HepG2 (cell line): ENCODE data around the gene ANKRA2. TPM values are rescaled to one million over a fixed set of nuclear protein-coding genes. Genes with fewer than 3 reads are reported as not detected.
A peak's percentile ranks its signal among the peaks of the same experiment; 100 is the strongest.

Source experiments
- CHCHD3 ChIP-seq: sonication (generic); formaldehyde crosslinking; IDR thresholded peaks from 2 replicates; pipeline ENCODE4 v1.8.0; 2022; ENCODE audit warnings: mild to moderate bottlenecking, missing genetic modification reagents, moderate library complexity
- CREM ChIP-seq, 2 experiments: sonication (generic) in 1 of 2; formaldehyde crosslinking in 1 of 2; IDR thresholded peaks; 2 replicates each; pipeline versions ENCODE4 v1.4.0 to v1.6.1; 2016 to 2020; ENCODE audit warnings: antibody characterized with exemption in 1 of 2, mild to moderate bottlenecking in 1 of 2, missing genetic modification reagents in 1 of 2
- ELF3 ChIP-seq: IDR thresholded peaks from 2 replicates; pipeline ENCODE4 v1.6.1; 2016; ENCODE audit warnings: missing genetic modification reagents, missing compliant biosample characterization
- EP300 ChIP-seq, 3 experiments: sonication (generic) in 1 of 3; formaldehyde crosslinking in 1 of 3; IDR thresholded peaks; 2 replicates each; pipeline versions ENCODE4 v1.5.1 to v1.6.1; 2011 to 2020; ENCODE audit warnings: low read depth in 2 of 3, low read length in 2 of 3, borderline replicate concordance in 1 of 3, improper control_type of control experiment in 1 of 3, mild to moderate bottlenecking in 1 of 3, missing genetic modification reagents in 1 of 3, moderate library complexity in 1 of 3
- HMGA1 ChIP-seq: sonication (generic); formaldehyde crosslinking; conservative IDR thresholded peaks from 2 replicates; pipeline ENCODE4 v1.4.0; 2020; ENCODE audit warnings: missing genetic modification reagents
- HNF4G ChIP-seq, 2 experiments: sonication (generic) in 1 of 2; formaldehyde crosslinking in 1 of 2; IDR thresholded peaks; 2 replicates each; pipeline versions ENCODE4 v1.4.0 to v1.6.1; 2011 to 2020; ENCODE audit warnings: borderline replicate concordance in 2 of 2, low read depth in 2 of 2, mild to moderate bottlenecking in 2 of 2, low read length in 1 of 2, missing genetic modification reagents in 1 of 2, moderate library complexity in 1 of 2
- HOXD1 ChIP-seq: sonication (generic); formaldehyde crosslinking; IDR thresholded peaks from 2 replicates; pipeline ENCODE4 v1.5.0; 2020; ENCODE audit warnings: missing genetic modification reagents
- RARG ChIP-seq: sonication (generic); formaldehyde crosslinking; IDR thresholded peaks from 2 replicates; pipeline ENCODE4 v1.4.0; 2020; ENCODE audit warnings: low read depth, mild to moderate bottlenecking, missing genetic modification reagents
- REPIN1 ChIP-seq: sonication (generic); formaldehyde crosslinking; IDR thresholded peaks from 2 replicates; pipeline ENCODE4 v1.8.0; 2022; ENCODE audit warnings: missing genetic modification reagents, low read depth, mild to moderate bottlenecking, borderline replicate concordance
- RFXAP ChIP-seq: sonication (generic); formaldehyde crosslinking; IDR thresholded peaks from 2 replicates; pipeline ENCODE4 v1.4.0; 2020; ENCODE audit warnings: missing genetic modification reagents, borderline replicate concordance
- SALL1 ChIP-seq: sonication (generic); formaldehyde crosslinking; IDR thresholded peaks from 2 replicates; pipeline ENCODE4 v1.8.0; 2022; ENCODE audit warnings: mild to moderate bottlenecking, missing genetic modification reagents
- STAT5B ChIP-seq: sonication (generic); formaldehyde crosslinking; IDR thresholded peaks from 2 replicates; pipeline ENCODE4 v1.4.0; 2020; ENCODE audit warnings: missing genetic modification reagents
- SYNCRIP ChIP-seq: fragments of 200-400 bp; formaldehyde crosslinking; IDR thresholded peaks from 2 replicates; pipeline ENCODE4 v1.6.1; 2018; ENCODE audit warnings: mild to moderate bottlenecking, low read depth, low read length; ENCODE audit not compliant: insufficient read depth
- ZNF180 ChIP-seq: sonication (generic); formaldehyde crosslinking; IDR thresholded peaks from 2 replicates; pipeline ENCODE4 v1.4.0; 2020; ENCODE audit warnings: low read depth, missing genetic modification reagents, borderline replicate concordance
- ZNF383 ChIP-seq: sonication (generic); formaldehyde crosslinking; IDR thresholded peaks from 2 replicates; pipeline ENCODE4 v1.4.0; 2020; ENCODE audit warnings: missing genetic modification reagents, mild to moderate bottlenecking, borderline replicate concordance
- ZNF468 ChIP-seq: sonication (generic); formaldehyde crosslinking; IDR thresholded peaks from 2 replicates; pipeline ENCODE4 v1.8.0; 2022; ENCODE audit warnings: mild to moderate bottlenecking, moderate library complexity, missing genetic modification reagents
- ZNF746 ChIP-seq: sonication (generic); formaldehyde crosslinking; IDR thresholded peaks from 2 replicates; pipeline ENCODE4 v1.8.0; 2022; ENCODE audit warnings: mild to moderate bottlenecking, missing genetic modification reagents
- ZNF772 ChIP-seq: sonication (generic); formaldehyde crosslinking; IDR thresholded peaks from 2 replicates; pipeline ENCODE4 v1.5.0; 2020; ENCODE audit warnings: mild to moderate bottlenecking, missing genetic modification reagents
- ZNF775 ChIP-seq: sonication (generic); formaldehyde crosslinking; IDR thresholded peaks from 2 replicates; pipeline ENCODE4 v1.4.0; 2020; ENCODE audit warnings: missing genetic modification reagents, mild to moderate bottlenecking, moderate library complexity, borderline replicate concordance
- polyA plus RNA-seq, 8 experiments: library from polyadenylated mRNA; depleted of rRNA in 3 of 8; stranded (reverse) in 7 of 8; unstranded in 1 of 8; fragments of >200 nt; fragmentation: Illumina TruSeq in 4 of 8; extraction: Trizol in 4 of 8; gene quantifications; 2 replicates each; pipeline versions ENCODE4 v1.2.1 to v1.2.3, GENCODE V29; 2011 to 2016; ENCODE audit warnings: low read depth in 4 of 8, missing spikeins in 1 of 8, mixed read lengths in 1 of 8; ENCODE audit not compliant: insufficient read depth in 1 of 8
- total RNA-seq, 5 experiments: library from RNA; depleted of rRNA; stranded (reverse); fragments of >200 nt; fragmentation: Illumina TruSeq; extraction: Trizol; gene quantifications; 2 replicates each; pipeline ENCODE4 v1.2.3, GENCODE V29; 2016; ENCODE audit warnings: low read depth in 1 of 5
- TF ChIP-seq, protein P1 (sequence below): sonication (generic); formaldehyde crosslinking; conservative IDR thresholded peaks from 2 replicates; pipeline ENCODE4 v1.4.0; 2020; ENCODE audit warnings: missing genetic modification reagents
- TF ChIP-seq, protein P2 (sequence below): sonication (generic); formaldehyde crosslinking; IDR thresholded peaks from 2 replicates; pipeline ENCODE4 v1.5.0; 2020; ENCODE audit warnings: missing genetic modification reagents
- TF ChIP-seq, protein P3 (sequence below): IDR thresholded peaks from 2 replicates; pipeline ENCODE4 v1.6.1; 2016; ENCODE audit warnings: missing compliant biosample characterization, missing genetic modification reagents, borderline replicate concordance

Gene ANKRA2
- total and polyA plus RNA-seq, 2 of the 13 experiments (the other 11 are each of a cell fraction or from before 2014, with no cell fraction given) = 23.6 to 33.6 TPM

DNA sequence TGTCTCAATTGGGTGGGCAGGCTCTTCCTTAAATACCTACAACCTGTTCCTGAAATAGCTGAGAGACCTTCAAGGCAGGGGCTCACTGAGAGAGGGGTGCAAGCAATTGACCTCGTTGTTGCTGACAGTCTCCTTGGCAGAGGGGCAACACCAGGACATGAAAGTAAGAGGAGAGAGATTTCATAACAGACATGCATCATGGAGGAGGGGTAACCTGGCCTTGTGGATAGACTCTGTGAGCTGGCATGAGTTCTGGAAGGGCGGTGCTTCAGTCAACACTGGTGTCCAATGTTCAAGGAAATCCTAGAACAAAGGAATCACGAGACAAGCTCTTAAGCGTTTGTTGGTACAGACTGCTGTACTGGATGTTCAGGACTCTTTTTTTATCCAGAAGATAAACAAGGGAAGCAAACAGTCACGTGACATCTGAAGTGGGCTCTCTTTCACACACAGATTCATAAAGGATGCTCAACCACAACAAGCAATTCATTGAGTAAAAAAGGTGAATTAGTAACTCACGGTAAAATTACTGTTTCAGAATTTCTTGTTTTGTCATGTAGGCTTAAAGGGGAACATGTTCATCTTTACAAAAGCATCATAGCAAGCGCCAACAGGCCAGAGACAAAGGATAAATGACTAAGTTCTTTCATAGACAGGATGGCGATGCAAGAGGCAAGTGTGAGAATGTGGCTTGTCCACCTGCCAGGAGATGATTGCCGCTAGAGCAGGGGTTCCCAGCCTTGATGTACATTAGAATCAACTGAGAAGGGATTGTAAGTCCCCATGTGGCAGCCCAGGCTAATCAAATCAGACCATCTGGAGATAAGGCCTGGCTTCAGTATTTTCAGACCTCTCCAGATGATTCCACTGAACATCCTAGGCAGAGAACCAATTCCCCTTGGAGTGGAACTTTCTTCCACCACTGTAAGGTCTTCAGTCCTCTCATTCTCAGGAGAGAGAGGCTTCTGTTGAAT lies 20.7 kb downstream of the ANKRA2 start (continued):
- no peak for TF ChIP-seq ZNF772 (CRISPR knock-in tag)
- TF ChIP-seq ZNF383 (CRISPR knock-in tag) = no peak
- no peak for TF ChIP-seq HMGA1
- no peak for TF ChIP-seq SYNCRIP
- 0 out of 2 replicates have a peak, but pooled peaks have one; percentile 56 for TF ChIP-seq ZNF775
- TF ChIP-seq CREM (IDR thresholded peaks at IDR 0.05) = peak; percentile 94
- TF ChIP-seq CREM (CRISPR knock-in tag; IDR thresholded peaks at IDR 0.05) = no peak
- TF ChIP-seq, protein P1, sequence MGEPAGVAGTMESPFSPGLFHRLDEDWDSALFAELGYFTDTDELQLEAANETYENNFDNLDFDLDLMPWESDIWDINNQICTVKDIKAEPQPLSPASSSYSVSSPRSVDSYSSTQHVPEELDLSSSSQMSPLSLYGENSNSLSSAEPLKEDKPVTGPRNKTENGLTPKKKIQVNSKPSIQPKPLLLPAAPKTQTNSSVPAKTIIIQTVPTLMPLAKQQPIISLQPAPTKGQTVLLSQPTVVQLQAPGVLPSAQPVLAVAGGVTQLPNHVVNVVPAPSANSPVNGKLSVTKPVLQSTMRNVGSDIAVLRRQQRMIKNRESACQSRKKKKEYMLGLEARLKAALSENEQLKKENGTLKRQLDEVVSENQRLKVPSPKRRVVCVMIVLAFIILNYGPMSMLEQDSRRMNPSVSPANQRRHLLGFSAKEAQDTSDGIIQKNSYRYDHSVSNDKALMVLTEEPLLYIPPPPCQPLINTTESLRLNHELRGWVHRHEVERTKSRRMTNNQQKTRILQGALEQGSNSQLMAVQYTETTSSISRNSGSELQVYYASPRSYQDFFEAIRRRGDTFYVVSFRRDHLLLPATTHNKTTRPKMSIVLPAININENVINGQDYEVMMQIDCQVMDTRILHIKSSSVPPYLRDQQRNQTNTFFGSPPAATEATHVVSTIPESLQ (CRISPR knock-in tag) = no peak
- no peak for TF ChIP-seq STAT5B
- TF ChIP-seq, protein P2, sequence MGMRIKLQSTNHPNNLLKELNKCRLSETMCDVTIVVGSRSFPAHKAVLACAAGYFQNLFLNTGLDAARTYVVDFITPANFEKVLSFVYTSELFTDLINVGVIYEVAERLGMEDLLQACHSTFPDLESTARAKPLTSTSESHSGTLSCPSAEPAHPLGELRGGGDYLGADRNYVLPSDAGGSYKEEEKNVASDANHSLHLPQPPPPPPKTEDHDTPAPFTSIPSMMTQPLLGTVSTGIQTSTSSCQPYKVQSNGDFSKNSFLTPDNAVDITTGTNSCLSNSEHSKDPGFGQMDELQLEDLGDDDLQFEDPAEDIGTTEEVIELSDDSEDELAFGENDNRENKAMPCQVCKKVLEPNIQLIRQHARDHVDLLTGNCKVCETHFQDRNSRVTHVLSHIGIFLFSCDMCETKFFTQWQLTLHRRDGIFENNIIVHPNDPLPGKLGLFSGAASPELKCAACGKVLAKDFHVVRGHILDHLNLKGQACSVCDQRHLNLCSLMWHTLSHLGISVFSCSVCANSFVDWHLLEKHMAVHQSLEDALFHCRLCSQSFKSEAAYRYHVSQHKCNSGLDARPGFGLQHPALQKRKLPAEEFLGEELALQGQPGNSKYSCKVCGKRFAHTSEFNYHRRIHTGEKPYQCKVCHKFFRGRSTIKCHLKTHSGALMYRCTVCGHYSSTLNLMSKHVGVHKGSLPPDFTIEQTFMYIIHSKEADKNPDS = no peak
- peak; percentile 93 for TF ChIP-seq REPIN1 (CRISPR knock-in tag)
- TF ChIP-seq ZNF180 (CRISPR knock-in tag) = no peak
- no peak for TF ChIP-seq RARG (CRISPR knock-in tag)
- TF ChIP-seq SALL1 (CRISPR knock-in tag) = peak; percentile 95
- peak; percentile 92 for TF ChIP-seq ELF3 (CRISPR knock-in tag)
- TF ChIP-seq, protein P3, sequence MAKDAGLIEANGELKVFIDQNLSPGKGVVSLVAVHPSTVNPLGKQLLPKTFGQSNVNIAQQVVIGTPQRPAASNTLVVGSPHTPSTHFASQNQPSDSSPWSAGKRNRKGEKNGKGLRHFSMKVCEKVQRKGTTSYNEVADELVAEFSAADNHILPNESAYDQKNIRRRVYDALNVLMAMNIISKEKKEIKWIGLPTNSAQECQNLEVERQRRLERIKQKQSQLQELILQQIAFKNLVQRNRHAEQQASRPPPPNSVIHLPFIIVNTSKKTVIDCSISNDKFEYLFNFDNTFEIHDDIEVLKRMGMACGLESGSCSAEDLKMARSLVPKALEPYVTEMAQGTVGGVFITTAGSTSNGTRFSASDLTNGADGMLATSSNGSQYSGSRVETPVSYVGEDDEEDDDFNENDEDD (CRISPR knock-in tag) = no peak
- peak; percentile 92 to 99 for TF ChIP-seq EP300 (IDR thresholded peaks at IDR 0.05; ENCODE audit: low read depth in 2 of 2, low read length in 2 of 2)
- TF ChIP-seq EP300 (CRISPR knock-in tag; IDR thresholded peaks at IDR 0.05; ENCODE audit: borderline replicate concordance) = peak; percentile 98
- TF ChIP-seq HNF4G (IDR thresholded peaks at IDR 0.05; ENCODE audit: borderline replicate concordance, low read depth, low read length) = peak; percentile 92
- TF ChIP-seq HNF4G (CRISPR knock-in tag; IDR thresholded peaks at IDR 0.05; ENCODE audit: borderline replicate concordance, low read depth) = peak; percentile 69; the same call in 1 of the 2 replicates
- TF ChIP-seq ZNF468 (CRISPR knock-in tag) = no peak
- no peak for TF ChIP-seq CHCHD3 (CRISPR knock-in tag)
- 0 out of 2 replicates have a peak, but pooled peaks have one; percentile 48 for TF ChIP-seq ZNF746 (CRISPR knock-in tag)
- TF ChIP-seq RFXAP (CRISPR knock-in tag) = 0 out of 2 replicates have a peak, but pooled peaks have one; percentile 22
- TF ChIP-seq HOXD1 (CRISPR knock-in tag) = no peak
